Renal cortical epithelial cell (primary cell): ENCODE measurements around the gene PCDHA6. TPM values are rescaled to one million over a fixed set of nuclear protein-coding genes. Genes with fewer than 3 reads are reported as not detected.
"Not testable (repeated sequence)": the region's sequence is repeated elsewhere in the genome, so short reads cannot be mapped to it uniquely, and the experiment has no call there.

Source experiments
- DNase-seq: peaks from one replicate; pipeline ENCODE4 v3.0.0-alpha.2; 2011; ENCODE audit warnings: low read depth
- total RNA-seq: library from RNA; depleted of rRNA; stranded (reverse); fragments of >200 nt; gene quantifications from 2 replicates; pipeline ENCODE4 v1.2.3, GENCODE V29; 2014

The PCDHA6 gene
- total RNA-seq, 1 donor from 2014 or later, result 7.2 TPM

DNA sequence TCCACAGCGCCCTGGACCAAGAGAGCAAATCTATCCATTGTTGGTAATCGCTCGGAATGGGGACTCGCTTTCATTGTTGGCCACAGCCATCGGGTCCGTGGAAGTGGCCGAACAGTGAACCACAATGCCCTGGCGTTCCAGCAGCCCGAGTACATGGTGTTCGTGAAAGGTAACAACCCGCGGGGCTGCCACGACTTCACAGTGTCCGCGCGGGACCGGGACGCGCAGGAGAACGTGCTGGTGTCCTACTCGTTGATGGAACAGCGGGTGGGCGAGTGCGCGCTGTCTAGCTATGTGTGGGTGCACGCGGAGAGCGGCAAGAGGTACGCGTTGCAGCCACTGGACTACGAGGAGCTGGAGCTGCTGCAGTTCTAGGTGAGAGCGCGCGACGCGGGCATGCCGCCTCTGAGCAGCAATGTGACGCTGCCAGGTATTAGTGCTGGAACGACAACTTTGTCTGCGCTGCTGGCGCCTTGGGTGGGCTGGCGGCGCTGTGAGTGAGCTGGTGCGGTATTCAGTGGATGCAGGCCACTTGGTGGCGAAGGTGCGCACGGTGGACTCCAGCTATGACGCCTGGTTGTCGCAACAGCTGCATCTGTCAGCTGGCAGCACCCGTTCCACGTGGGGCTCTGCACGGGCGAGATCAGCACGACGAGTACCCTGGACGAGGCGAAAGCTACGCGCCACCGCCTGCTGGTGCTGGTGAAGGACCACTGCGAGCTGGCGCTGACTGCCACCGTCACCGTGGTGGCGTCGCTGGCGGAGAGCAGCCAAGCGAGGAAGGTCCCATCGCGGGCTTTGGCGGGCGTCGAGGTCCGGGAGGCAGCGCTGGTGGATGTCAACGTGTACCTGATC lies 34.9 kb downstream of the PCDHA6 start:
- no peak for DNase-seq

DNA sequence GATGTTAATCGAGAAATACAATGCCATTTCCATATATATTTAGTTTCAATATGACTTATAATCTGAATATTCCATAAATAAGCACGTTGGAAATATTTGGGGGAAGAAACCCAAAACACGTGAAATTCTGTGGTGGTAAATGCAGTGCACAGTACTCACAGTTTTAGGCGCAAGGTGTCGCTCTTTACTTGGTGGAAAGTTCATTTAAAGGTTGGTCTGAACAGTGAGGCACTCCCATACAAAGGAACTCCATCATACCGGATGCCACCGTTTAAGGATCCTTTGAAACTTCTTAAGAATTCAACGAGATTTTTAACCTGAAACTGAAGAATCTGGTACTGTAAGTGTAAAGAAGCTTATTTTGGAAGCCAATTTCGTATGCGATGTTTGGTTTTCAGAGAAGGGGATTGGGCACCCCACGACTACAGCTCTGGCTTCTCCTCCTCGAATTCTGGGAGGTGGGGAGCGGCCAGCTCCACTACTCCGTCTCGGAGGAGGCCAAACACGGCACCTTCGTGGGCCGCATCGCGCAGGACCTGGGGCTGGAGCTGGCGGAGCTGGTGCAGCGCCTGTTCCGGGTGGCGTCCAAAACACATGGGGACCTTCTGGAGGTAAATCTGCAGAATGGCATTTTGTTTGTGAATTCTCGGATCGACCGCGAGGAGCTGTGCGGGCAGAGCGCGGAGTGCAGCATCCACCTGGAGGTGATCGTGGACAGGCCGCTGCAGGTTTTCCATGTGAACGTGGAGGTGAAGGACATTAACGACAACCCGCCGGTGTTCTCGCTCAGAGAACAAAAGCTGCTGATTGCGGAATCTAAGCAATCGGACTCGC lies 41.2 kb downstream of the PCDHA6 start, which contains the start of gene PCDHA11:
PCDHA11 (plus strand) TSS at position 237 of the 834 bp plus-strand sequence; CDS start at position 384, 147 bp downstream.
- DNase-seq, result no peak

DNA sequence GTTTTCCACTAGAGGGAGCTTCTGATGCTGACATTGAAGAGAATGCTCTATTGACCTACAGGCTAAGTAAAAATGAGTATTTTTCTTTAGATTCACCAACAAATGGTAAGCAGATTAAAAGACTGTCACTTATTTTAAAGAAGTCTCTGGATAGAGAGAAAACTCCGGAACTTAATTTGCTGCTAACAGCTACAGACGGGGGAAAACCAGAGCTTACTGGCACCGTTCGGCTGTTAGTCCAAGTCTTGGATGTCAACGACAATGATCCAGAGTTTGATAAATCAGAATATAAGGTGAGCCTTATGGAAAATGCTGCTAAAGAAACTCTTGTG lies 41.8 kb downstream of the PCDHA6 start:
- no peak for DNase-seq

DNA sequence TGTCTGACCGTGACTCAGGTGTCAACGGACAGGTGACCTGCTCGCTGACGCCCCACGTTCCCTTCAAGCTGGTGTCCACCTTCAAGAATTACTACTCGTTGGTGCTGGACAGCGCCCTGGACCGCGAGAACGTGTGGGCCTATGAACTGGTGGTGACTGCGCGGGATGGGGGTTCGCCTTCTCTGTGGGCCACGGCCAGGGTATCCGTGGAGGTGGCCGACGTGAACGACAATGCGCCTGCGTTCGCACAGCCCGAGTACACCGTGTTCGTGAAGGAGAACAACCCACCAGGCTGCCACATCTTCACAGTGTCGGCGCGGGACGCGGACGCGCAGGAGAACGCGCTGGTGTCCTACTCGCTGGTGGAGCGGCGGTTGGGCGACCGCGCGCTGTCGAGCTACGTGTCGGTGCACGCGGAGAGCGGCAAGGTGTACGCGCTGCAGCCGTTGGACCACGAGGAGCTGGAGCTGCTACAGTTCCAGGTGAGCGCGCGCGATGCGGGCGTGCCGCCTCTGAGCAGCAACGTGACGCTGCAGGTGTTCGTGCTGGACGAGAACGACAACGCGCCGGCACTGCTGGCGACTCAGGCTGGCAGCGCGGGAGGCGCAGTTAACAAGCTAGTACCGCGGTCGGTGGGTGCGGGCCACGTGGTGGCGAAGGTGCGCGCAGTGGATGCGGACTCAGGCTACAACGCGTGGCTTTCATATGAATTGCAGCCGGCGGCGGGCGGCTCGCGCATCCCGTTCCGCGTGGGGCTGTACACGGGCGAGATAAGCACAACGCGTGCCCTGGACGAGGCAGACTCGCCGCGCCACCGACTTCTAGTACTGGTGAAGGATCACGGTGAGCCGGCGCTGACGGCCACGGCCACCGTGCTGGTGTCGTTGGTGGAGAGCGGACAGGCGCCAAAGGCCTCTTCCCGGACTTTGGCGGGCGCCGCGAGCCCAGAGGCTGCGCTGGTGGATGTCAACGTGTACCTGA lies 42.8 kb downstream of the PCDHA6 start:
- no peak for DNase-seq

DNA sequence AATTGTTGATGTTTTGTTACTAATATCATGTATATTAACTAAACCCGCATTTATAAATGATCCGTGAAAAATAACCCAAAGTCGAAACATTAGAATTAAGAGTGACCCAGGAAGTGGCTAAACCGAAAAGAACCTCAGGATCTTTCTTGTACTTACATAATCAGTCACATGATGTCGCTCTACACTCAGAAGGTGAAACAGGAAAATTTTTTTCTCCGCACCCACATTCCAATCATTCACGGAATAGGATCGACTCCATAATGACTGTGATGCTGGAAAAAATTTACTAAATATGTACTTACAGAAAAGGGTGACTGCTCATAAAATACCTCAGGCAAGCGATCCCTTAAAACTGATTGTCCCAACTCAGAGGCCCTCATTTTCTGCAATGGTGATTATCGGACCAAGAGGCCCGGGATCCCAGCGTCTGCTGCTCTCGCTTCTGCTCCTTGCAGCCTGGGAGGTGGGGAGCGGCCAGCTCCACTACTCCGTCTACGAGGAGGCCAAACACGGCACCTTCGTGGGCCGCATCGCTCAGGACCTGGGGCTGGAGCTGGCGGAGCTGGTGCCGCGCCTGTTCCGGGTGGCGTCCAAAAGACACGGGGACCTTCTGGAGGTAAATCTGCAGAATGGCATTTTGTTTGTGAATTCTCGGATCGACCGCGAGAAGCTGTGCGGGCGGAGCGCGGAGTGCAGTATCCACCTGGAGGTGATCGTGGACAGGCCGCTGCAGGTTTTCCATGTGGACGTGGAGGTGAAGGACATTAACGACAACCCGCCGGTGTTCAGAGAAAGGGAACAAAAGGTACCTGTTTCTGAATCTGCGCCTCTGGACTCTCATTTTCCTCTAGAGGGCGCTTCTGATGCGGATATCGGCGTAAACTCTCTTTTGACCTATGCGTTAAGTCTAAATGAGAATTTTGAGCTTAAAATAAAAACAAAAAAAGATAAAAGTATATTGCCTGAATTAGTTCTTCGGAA lies 47.6 kb downstream of the PCDHA6 start, which contains the start of gene PCDHA12:
PCDHA12 (plus strand) TSS at position 224 of the 981 bp plus-strand sequence; CDS start at position 389, 165 bp downstream.
- no peak for DNase-seq

DNA sequence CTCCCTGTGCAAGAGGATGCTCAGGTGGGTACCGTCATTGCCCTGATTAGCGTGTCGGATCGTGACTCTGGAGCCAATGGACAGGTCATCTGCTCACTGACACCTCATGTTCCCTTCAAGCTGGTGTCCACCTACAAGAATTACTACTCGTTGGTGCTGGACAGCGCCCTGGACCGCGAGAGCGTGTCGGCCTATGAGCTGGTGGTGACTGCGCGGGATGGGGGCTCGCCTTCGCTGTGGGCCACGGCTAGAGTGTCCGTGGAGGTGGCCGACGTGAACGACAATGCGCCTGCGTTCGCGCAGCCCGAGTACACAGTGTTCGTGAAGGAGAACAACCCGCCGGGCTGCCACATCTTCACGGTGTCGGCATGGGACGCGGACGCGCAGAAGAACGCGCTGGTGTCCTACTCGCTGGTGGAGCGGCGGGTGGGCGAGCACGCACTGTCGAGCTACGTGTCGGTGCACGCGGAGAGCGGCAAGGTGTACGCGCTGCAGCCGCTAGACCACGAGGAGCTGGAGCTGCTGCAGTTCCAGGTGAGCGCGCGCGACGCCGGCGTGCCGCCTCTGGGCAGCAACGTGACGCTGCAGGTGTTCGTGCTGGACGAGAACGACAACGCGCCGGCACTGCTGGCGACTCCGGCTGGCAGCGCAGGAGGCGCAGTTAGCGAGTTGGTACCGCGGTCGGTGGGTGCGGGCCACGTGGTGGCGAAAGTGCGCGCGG lies 48.9 kb downstream of the PCDHA6 start:
- not testable (repeated sequence) for DNase-seq

DNA sequence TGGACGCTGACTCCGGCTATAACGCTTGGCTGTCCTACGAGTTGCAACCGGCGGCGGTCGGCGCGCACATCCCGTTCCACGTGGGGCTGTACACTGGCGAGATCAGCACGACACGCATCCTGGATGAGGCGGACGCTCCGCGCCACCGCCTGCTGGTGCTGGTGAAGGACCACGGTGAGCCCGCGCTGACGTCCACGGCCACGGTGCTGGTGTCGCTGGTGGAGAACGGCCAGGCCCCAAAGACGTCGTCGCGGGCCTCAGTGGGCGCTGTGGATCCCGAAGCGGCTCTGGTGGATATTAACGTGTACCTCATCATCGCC lies 49.5 kb downstream of the PCDHA6 start:
- DNase-seq, result no peak

Other genes starting within 250 kb of the PCDHA6 start
- 5.3 TPM in 1 of 2 replicates, not detected in the other for gene CD14, start 194.8 kb upstream of the PCDHA6 start, total RNA-seq
- 10.9 and 18.9 TPM in 2 replicates for gene TMCO6, start 188.5 kb upstream of the PCDHA6 start, total RNA-seq
- 33.0 and 35.6 TPM in 2 replicates for gene NDUFA2, start 180.3 kb upstream of the PCDHA6 start, total RNA-seq
- gene IK, start 180.1 kb upstream of the PCDHA6 start, total RNA-seq, result 73.3 and 168 TPM in 2 replicates
- 43.3 and 58.7 TPM in 2 replicates for gene WDR55, start 163.1 kb upstream of the PCDHA6 start, total RNA-seq
- gene DND1, start 154.4 kb upstream of the PCDHA6 start, total RNA-seq, result 0.35 and 0.55 TPM in 2 replicates
- gene HARS1, start 136.6 kb upstream of the PCDHA6 start, total RNA-seq, result 72.2 and 80.2 TPM in 2 replicates
- 40.4 and 51.1 TPM in 2 replicates for gene HARS2, start 136.5 kb upstream of the PCDHA6 start, total RNA-seq
- 61.0 and 63.1 TPM in 2 replicates for gene ZMAT2, start 127.5 kb upstream of the PCDHA6 start, total RNA-seq
- gene PCDHA1, start 41.8 kb upstream of the PCDHA6 start, total RNA-seq, result 0.10 and 0.35 TPM in 2 replicates
- gene PCDHA2, start 33.1 kb upstream of the PCDHA6 start, total RNA-seq, result 0.35 TPM in 1 of 2 replicates, not detected in the other
- gene PCDHA3, start 26.9 kb upstream of the PCDHA6 start, total RNA-seq, result 0.17 and 1.3 TPM in 2 replicates
- 4.2 and 9.6 TPM in 2 replicates for gene PCDHA4, start 20.9 kb upstream of the PCDHA6 start, total RNA-seq
- 0.94 TPM in 1 of 2 replicates, not detected in the other for gene PCDHA5, start 6.3 kb upstream of the PCDHA6 start, total RNA-seq
- gene PCDHA7, start 6.3 kb downstream of the PCDHA6 start, total RNA-seq, result 0.87 and 1.4 TPM in 2 replicates
- 1.3 TPM in 1 of 2 replicates, not detected in the other for gene PCDHA8, start 13.2 kb downstream of the PCDHA6 start, total RNA-seq
- 0.99 TPM in 1 of 2 replicates, not detected in the other for gene PCDHA9, start 20.4 kb downstream of the PCDHA6 start, total RNA-seq
- gene PCDHA10, start 27.9 kb downstream of the PCDHA6 start, total RNA-seq, result 1.6 and 12.3 TPM in 2 replicates
- gene PCDHA11, start 41.0 kb downstream of the PCDHA6 start, total RNA-seq, result 1.6 and 5.4 TPM in 2 replicates
- gene PCDHA12, start 47.3 kb downstream of the PCDHA6 start, total RNA-seq, result 2.4 and 7.8 TPM in 2 replicates
- gene PCDHA13, start 54.2 kb downstream of the PCDHA6 start, total RNA-seq, result 0.69 and 2.2 TPM in 2 replicates
- 0.52 and 2.7 TPM in 2 replicates for gene PCDHAC1, start 98.3 kb downstream of the PCDHA6 start, total RNA-seq
- 1.0 and 1.1 TPM in 2 replicates for gene PCDHAC2, start 138.5 kb downstream of the PCDHA6 start, total RNA-seq
- under 0.01 TPM in 1 of 2 replicates, not detected in the other for gene PCDHB1, start 223.4 kb downstream of the PCDHA6 start, total RNA-seq